ENCODE results near the gene TMA7B. TPM values are rescaled to one million over a fixed set of nuclear protein-coding genes. Genes with fewer than 3 reads are reported as not detected.
A peak's percentile ranks its signal among the peaks of the same experiment; 100 is the strongest.

TMA7B gene
- total and polyA plus RNA-seq, 2 of the 4 experiments (the other 2 are of a cell fraction) = not detected

DNA sequence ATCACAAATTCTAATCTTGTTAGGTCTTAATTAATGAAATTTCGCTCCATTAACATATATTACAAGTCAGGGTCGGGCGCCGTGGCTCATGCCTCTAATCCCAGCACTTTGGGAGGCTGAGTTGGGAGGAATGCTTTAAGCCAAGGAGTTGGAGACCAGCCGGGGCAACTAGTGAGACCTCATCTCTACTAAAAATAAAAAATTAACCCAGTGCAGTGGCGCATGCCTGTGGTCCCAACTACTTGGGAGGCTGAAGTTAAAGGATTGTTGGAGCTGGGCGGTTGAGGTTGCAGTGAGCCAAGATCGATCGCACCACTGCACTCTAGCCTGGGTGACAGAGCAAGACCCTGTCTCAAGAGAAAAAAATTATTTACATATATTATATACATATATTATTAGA, 1.9 kb downstream of the TMA7B start:
- H4K5ac ChIP-seq (ENCODE audit: low read depth, low read length) = no peak overlapping the region
- no peak overlapping the region for H3K23ac ChIP-seq (ENCODE audit: low read depth, low read length)
- 0 out of 3 replicates have a peak overlapping the region, but pooled peaks have one; percentile 26 for H2BK15ac ChIP-seq (ENCODE audit: low read depth, low read length)
- H3K4me3 ChIP-seq (ENCODE audit: insufficient read depth, low read depth, low read length) = no peak overlapping the region
- no peaks in the 10 kb centered on the region for H3K36me3 ChIP-seq (ENCODE audit: control insufficient read depth, insufficient read depth, low read length)
- WGBS, 2 experiments (ENCODE audit: extremely low coverage in 2 of 2, insufficient read length in 1 of 2) = no CpG with 5 or more reads among the region's 9 CpGs
- CTCF ChIA-PET = no interaction called here
- H4K91ac ChIP-seq (ENCODE audit: insufficient read depth, low read depth, low read length) = peak overlapping the region; percentile 60
- H2AFZ ChIP-seq (replicated peaks; ENCODE audit: low read length, poor library complexity) = no peak overlapping the region
- peak overlapping the region; percentile 28; the same call in 1 of the 2 replicates for H2BK20ac ChIP-seq (ENCODE audit: low read depth, low read length)
- TF ChIP-seq MAZ (IDR thresholded peaks at IDR 0.05; ENCODE audit: borderline replicate concordance, low read depth, low read length) = no peak
- no peak for TF ChIP-seq BHLHE40 (IDR thresholded peaks at IDR 0.05; ENCODE audit: low read depth, low read length)
- no peak for TF ChIP-seq RCOR1 (IDR thresholded peaks at IDR 0.05; ENCODE audit: insufficient replicate concordance, low read length)
- no peak for TF ChIP-seq FOS (IDR thresholded peaks at IDR 0.05; ENCODE audit: low read depth, low read length)
- TF ChIP-seq, protein P1, sequence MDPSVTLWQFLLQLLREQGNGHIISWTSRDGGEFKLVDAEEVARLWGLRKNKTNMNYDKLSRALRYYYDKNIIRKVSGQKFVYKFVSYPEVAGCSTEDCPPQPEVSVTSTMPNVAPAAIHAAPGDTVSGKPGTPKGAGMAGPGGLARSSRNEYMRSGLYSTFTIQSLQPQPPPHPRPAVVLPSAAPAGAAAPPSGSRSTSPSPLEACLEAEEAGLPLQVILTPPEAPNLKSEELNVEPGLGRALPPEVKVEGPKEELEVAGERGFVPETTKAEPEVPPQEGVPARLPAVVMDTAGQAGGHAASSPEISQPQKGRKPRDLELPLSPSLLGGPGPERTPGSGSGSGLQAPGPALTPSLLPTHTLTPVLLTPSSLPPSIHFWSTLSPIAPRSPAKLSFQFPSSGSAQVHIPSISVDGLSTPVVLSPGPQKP (IDR thresholded peaks at IDR 0.05; ENCODE audit: borderline replicate concordance, low read depth, low read length) = no peak
- TF ChIP-seq RAD21 (IDR thresholded peaks at IDR 0.05; ENCODE audit: low read length) = no peak
- H3K27ac ChIP-seq (ENCODE audit: insufficient read depth, low read length) = no peak overlapping the region
- peak overlapping the region; percentile 97 for H2BK5ac ChIP-seq (ENCODE audit: low read depth, low read length, poor library complexity, severe bottlenecking)
- no peak overlapping the region for H3K56ac ChIP-seq (ENCODE audit: extremely low read depth, insufficient read depth, low read length)
- in situ Hi-C loops (cut with MboI; ENCODE audit: low sequenced_read_pairs) (no loop called here), intact Hi-C loops (cut with micrococcal nuclease) (no loop called here), dilution Hi-C loops (cut with HindIII; ENCODE audit: low sequenced_read_pairs, unreplicated experiment) (no loop called here)
- ATAC-seq (ENCODE audit: low read depth) (no peak), DNase-seq (no peak)
- H4K20me1 ChIP-seq (ENCODE audit: insufficient read depth, low read length) = no peaks in the 10 kb centered on the region; the same call in 1 of the 2 replicates
- H3K18ac ChIP-seq (ENCODE audit: low read depth, low read length) = no peak overlapping the region
- H3K27me3 ChIP-seq (ENCODE audit: control insufficient read depth, insufficient read depth, low read length) = no peaks in the 10 kb centered on the region; the same call in 1 of the 2 replicates
- H2BK120ac ChIP-seq (ENCODE audit: low read depth, low read length) = peak overlapping the region; percentile 53
- no peak overlapping the region for H3K9ac ChIP-seq (ENCODE audit: low read depth, low read length)
- no TSS peak for BruUV-seq (replicated peaks)
- no peak overlapping the region for H2AK9ac ChIP-seq (replicated peaks; ENCODE audit: low read depth, low read length, poor library complexity)
- no peak overlapping the region for H3K4me2 ChIP-seq (ENCODE audit: low read depth, low read length)
- H3K4ac ChIP-seq (ENCODE audit: low read depth, low read length) = peak overlapping the region; percentile 28
- no peaks in the 10 kb centered on the region for H3K79me1 ChIP-seq (ENCODE audit: low read depth in 1 of 2, low read length in 2 of 2)
- H2AK5ac ChIP-seq (ENCODE audit: low read depth, low read length) = peak overlapping the region; percentile 46; the same call in 1 of the 2 replicates
- POLR2A ChIA-PET (ENCODE audit: unreplicated experiment) = no interaction called here
- H3K4me1 ChIP-seq (ENCODE audit: control insufficient read depth, insufficient read depth, low read length) = peaks cover 8% of the 10 kb centered on the region
- H3K9me1 ChIP-seq (ENCODE audit: insufficient read depth, low read length) = 0 out of 2 replicates have a peak, but pooled peaks cover 2% of the 10 kb centered on the region
- 0 out of 4 replicates have a peak overlapping the region, but pooled peaks of 1 of the 2 experiments have one; percentile 20 for H4K8ac ChIP-seq (ENCODE audit: low read depth in 2 of 2, low read length in 2 of 2)
- H3K14ac ChIP-seq (replicated peaks; ENCODE audit: low read depth, low read length) = peak overlapping the region; percentile 51
- H3K9me3 ChIP-seq (ENCODE audit: control insufficient read depth, insufficient read depth, low read length) = no peaks in the 10 kb centered on the region
